Measurements from ENCODE around the gene OR2AE1. TPM values are rescaled to one million over a fixed set of nuclear protein-coding genes. Genes with fewer than 3 reads are reported as not detected.
A peak's percentile ranks its signal among the peaks of the same experiment; 100 is the strongest.

The OR2AE1 gene
- total RNA-seq, 1 donor, result 0.63 TPM

- TF ChIP-seq, protein P1, sequence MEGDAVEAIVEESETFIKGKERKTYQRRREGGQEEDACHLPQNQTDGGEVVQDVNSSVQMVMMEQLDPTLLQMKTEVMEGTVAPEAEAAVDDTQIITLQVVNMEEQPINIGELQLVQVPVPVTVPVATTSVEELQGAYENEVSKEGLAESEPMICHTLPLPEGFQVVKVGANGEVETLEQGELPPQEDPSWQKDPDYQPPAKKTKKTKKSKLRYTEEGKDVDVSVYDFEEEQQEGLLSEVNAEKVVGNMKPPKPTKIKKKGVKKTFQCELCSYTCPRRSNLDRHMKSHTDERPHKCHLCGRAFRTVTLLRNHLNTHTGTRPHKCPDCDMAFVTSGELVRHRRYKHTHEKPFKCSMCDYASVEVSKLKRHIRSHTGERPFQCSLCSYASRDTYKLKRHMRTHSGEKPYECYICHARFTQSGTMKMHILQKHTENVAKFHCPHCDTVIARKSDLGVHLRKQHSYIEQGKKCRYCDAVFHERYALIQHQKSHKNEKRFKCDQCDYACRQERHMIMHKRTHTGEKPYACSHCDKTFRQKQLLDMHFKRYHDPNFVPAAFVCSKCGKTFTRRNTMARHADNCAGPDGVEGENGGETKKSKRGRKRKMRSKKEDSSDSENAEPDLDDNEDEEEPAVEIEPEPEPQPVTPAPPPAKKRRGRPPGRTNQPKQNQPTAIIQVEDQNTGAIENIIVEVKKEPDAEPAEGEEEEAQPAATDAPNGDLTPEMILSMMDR (IDR thresholded peaks at IDR 0.05; ENCODE audit: insufficient read depth, low read length), result no peak
- DNase-seq (ENCODE audit: low read depth), result no peak
- H3K4me3 ChIP-seq (ENCODE audit: low read depth, low read length), result no peak overlapping the region
Measured at GRCh38 chr7:99842926-99843325, 33.9 kb downstream of the OR2AE1 start.

DNA sequence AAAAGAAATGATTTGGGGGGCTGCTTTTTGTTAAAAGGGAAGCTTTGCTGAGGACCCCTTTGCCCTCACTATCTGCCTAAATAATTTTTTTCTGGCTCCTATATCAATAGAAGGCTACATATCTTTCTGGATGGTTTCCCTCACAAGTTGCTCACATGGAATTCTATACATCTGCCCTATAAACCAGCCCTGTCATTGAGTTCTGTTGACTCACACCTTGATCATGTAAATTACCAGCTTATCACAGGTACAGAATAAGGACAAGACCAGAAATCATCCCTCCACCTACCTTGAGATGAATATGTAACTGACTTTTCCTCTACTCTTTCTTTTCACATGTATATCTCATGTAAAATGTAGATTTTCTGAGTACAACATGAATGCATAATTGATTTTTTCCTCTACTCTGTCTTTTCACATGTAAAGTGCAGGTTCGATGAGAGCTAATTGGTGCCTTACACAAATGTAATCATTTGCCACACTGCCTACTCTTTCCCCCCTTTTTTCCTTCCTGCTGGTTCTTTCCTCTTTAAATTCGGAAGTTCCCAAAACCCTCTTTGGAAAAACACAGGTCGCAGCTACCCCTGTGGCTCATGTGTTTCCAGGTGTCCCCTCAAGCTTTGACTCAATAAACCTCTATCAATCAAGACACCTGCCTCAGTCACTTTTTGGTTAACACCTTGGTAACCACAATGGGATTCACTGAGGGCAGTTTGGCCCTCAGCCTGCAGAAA is 36.5 kb downstream of the OR2AE1 start:
- H3K4me3 ChIP-seq (ENCODE audit: low read depth, low read length), result no peak overlapping the region
- DNase-seq (ENCODE audit: low read depth), result no peak
- TF ChIP-seq, protein P1 (IDR thresholded peaks at IDR 0.05; ENCODE audit: insufficient read depth, low read length), result no peak

- TF ChIP-seq, protein P1 (IDR thresholded peaks at IDR 0.05; ENCODE audit: insufficient read depth, low read length), result no peak
- DNase-seq (ENCODE audit: low read depth), result no peak
- no peak overlapping the region for H3K4me3 ChIP-seq (ENCODE audit: low read depth, low read length)
Measured at GRCh38 chr7:99839287-99840021, 37.4 kb downstream of the OR2AE1 start.

DNA sequence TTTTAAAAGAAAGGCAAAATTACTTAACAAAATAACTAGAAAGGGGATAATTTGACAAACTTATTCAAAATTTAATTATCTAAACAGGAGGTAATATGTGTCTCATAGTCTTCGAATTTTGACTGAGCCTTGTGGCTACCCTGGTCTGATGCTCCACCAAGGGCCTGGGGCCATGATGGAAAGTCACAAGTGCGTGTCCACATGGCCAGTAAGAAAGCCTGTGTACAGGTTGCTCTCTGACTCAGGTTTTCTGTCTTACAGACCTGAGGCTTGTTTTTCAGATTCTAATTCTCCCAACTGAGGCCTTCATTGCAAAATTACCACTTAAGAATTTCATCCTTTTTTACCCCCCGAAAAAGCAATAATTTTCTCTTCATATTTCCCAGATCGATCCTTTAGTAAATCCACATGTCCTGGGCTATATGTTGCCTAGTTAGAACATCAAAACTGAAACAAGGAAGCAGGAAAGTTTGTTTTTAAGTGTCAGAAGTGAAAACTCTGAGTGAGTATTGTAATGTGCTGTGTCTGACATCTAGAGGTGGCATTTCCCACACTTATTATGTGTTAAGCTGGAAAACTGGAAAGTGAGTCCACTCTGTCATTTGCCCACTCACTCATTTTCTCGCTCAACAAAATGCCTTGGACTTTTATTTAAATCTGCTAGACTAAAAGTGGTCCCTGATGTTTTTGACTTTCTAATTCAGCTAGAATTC is 39.0 kb downstream of the OR2AE1 start:
- H3K4me3 ChIP-seq (ENCODE audit: low read depth, low read length), result no peak overlapping the region
- DNase-seq (ENCODE audit: low read depth), result peak; percentile 27
- TF ChIP-seq, protein P1 (IDR thresholded peaks at IDR 0.05; ENCODE audit: insufficient read depth, low read length), result no peak

DNA sequence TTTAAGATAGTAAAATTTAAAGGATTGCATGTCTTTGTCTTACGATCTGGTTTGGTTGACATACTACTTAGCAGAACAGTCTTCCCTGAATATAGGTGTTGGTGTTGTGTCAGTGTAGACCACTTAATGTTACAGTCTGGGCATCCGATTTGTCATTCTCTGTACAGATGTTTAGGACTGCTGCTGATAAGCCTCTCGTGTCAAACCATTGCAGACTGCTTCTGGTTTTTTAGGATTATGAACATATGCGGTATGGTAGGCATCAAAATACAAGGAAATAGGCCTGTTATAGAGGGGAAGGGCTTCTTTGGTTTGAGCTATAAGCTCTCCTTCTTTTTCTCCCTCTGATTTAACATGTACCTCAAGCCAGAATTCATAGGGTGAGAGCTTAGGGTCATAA is 41.6 kb downstream of the OR2AE1 start:
- H3K4me3 ChIP-seq (ENCODE audit: low read depth, low read length), result no peak overlapping the region

GRCh38 chr7:99834382-99834781 is 42.5 kb downstream of the OR2AE1 start:
- TF ChIP-seq, protein P1 (IDR thresholded peaks at IDR 0.05; ENCODE audit: insufficient read depth, low read length), result no peak
- DNase-seq (ENCODE audit: low read depth), result no peak
- no peak overlapping the region for H3K4me3 ChIP-seq (ENCODE audit: low read depth, low read length)

More for the DNA sequence above, 41.6 kb downstream of the OR2AE1 start:
- no peak for DNase-seq (ENCODE audit: low read depth)
- TF ChIP-seq, protein P1 (IDR thresholded peaks at IDR 0.05; ENCODE audit: insufficient read depth, low read length), result no peak

All from fibroblast of the aortic adventitia (primary cell).